HEK293 (cell line): Measurements from ENCODE around the gene KCNQ1.

Experiments
- MYNN ChIP-seq: fragments of 450-650 bp; formaldehyde crosslinking; IDR thresholded peaks from 2 replicates; pipeline ENCODE4 v1.5.1; 2016; ENCODE audit warnings: missing biosample characterization, missing genetic modification characterization, borderline replicate concordance
- ZBTB1 ChIP-seq: fragments of 450-650 bp; formaldehyde crosslinking; IDR thresholded peaks from 2 replicates; pipeline ENCODE4 v1.5.1; 2016; ENCODE audit warnings: missing biosample characterization, missing genetic modification characterization
- ZBTB44 ChIP-seq: fragments of 450-650 bp; IDR thresholded peaks from 2 replicates; pipeline ENCODE4 v1.5.1; 2018; ENCODE audit warnings: missing biosample characterization, mild to moderate bottlenecking, missing genetic modification characterization
- ZFP37 ChIP-seq: fragments of 450-650 bp; formaldehyde crosslinking; IDR thresholded peaks from 2 replicates; pipeline ENCODE4 v1.5.1; 2016; ENCODE audit warnings: missing biosample characterization, missing genetic modification characterization
- ZNF16 ChIP-seq: fragments of 450-650 bp; formaldehyde crosslinking; IDR thresholded peaks from 2 replicates; pipeline ENCODE4 v1.5.1; 2016; ENCODE audit warnings: low read depth, missing biosample characterization, missing genetic modification characterization
- ZNF184 ChIP-seq: fragments of 450-650 bp; IDR thresholded peaks from 2 replicates; pipeline ENCODE4 v1.5.1; 2018; ENCODE audit warnings: missing biosample characterization, mild to moderate bottlenecking, missing genetic modification characterization
- ZNF2 ChIP-seq: fragments of 450-650 bp; formaldehyde crosslinking; IDR thresholded peaks from 2 replicates; pipeline ENCODE4 v1.5.1; 2016; ENCODE audit warnings: missing biosample characterization, missing genetic modification characterization
- ZNF211 ChIP-seq: fragments of 450-650 bp; formaldehyde crosslinking; IDR thresholded peaks from 2 replicates; pipeline ENCODE4 v1.5.1; 2016; ENCODE audit warnings: low read depth, missing biosample characterization, missing genetic modification characterization
- ZNF350 ChIP-seq: fragments of 450-650 bp; formaldehyde crosslinking; IDR thresholded peaks from 2 replicates; pipeline ENCODE4 v1.5.0; 2017; ENCODE audit warnings: missing biosample characterization, mild to moderate bottlenecking, missing genetic modification characterization
- ZNF580 ChIP-seq: fragments of 450-650 bp; formaldehyde crosslinking; IDR thresholded peaks from 2 replicates; pipeline ENCODE4 v1.5.1; 2016; ENCODE audit warnings: missing biosample characterization, missing genetic modification characterization
- ZNF629 ChIP-seq: fragments of 450-650 bp; formaldehyde crosslinking; IDR thresholded peaks from 2 replicates; pipeline ENCODE4 v1.5.1; 2017; ENCODE audit warnings: missing biosample characterization, missing genetic modification characterization
- ZNF776 ChIP-seq: fragments of 450-650 bp; formaldehyde crosslinking; IDR thresholded peaks from 2 replicates; pipeline ENCODE4 v1.5.0; 2017; ENCODE audit warnings: missing biosample characterization, missing genetic modification characterization, borderline replicate concordance
- ZNF792 ChIP-seq: fragments of 450-650 bp; formaldehyde crosslinking; IDR thresholded peaks from 2 replicates; pipeline ENCODE4 v1.5.1; 2016; ENCODE audit warnings: missing biosample characterization, missing genetic modification characterization
- TF ChIP-seq, protein P1 (sequence below): fragments of 450-650 bp; formaldehyde crosslinking; IDR thresholded peaks from 2 replicates; pipeline ENCODE4 v1.5.1; 2016; ENCODE audit warnings: missing biosample characterization, missing genetic modification characterization

GRCh38 chr11:2685051-2685450 lies 240.2 kb downstream of the KCNQ1 start:
- TF ChIP-seq, protein P1, sequence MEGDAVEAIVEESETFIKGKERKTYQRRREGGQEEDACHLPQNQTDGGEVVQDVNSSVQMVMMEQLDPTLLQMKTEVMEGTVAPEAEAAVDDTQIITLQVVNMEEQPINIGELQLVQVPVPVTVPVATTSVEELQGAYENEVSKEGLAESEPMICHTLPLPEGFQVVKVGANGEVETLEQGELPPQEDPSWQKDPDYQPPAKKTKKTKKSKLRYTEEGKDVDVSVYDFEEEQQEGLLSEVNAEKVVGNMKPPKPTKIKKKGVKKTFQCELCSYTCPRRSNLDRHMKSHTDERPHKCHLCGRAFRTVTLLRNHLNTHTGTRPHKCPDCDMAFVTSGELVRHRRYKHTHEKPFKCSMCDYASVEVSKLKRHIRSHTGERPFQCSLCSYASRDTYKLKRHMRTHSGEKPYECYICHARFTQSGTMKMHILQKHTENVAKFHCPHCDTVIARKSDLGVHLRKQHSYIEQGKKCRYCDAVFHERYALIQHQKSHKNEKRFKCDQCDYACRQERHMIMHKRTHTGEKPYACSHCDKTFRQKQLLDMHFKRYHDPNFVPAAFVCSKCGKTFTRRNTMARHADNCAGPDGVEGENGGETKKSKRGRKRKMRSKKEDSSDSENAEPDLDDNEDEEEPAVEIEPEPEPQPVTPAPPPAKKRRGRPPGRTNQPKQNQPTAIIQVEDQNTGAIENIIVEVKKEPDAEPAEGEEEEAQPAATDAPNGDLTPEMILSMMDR (tag by site-specific recombination): no peak
- TF ChIP-seq ZNF580 (tag by site-specific recombination) (no peak), ZBTB1 (tag by site-specific recombination) (no peak), ZNF776 (tag by site-specific recombination) (no peak), ZNF16 (tag by site-specific recombination) (no peak), ZNF211 (tag by site-specific recombination) (no peak), ZNF184 (tag by site-specific recombination) (no peak), ZNF629 (tag by site-specific recombination) (no peak), MYNN (tag by site-specific recombination) (no peak), ZFP37 (tag by site-specific recombination) (no peak), ZNF792 (tag by site-specific recombination) (no peak), ZBTB44 (tag by site-specific recombination) (no peak), ZNF350 (tag by site-specific recombination) (no peak), ZNF2 (tag by site-specific recombination) (no peak)
